Stimulated activated CD4-positive, alpha-beta T cell treated with anti-CD3 and anti-CD28 coated beads, Interleukin-2, amount 100 ng/mL, for 48 hours (primary cell): Measurements from ENCODE around the gene MT1M.

Experiments used
- DNase-seq, 2 donors: peaks; one replicate each; pipeline ENCODE4 v3.0.0-alpha.2; 2020

Gene MT1M

DNA sequence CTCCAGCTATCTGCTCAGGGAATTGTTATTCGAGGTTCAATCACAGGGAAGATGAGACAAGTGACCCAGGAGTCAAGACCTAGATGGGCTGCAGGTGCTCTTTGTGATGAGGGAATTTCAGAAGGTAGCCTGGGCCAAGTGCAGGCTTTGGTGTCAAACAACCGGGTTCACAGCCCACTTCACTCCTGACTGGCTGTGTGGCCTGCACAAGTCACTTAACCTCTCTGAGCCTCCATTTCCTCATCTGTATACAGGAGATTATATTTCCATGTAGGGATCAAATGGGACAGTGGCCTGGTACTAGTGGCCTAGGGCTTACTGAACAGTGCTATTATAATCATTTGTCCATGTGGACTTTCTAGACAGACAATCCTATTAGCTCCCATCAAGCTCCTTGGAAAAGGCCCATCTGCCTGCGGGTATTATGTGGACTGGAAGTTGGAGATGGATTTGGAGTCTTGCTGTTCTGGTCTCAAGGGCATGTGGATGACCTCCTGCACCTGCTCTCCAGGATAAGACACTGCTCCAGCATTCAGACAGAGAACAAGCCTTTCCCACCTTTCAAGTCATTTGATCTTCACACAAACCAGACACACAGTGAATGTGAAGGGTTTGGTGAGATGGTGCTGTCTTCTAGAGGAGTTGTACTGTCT lies 46.7 kb downstream of the MT1M start:
- DNase-seq, result no peak

DNA sequence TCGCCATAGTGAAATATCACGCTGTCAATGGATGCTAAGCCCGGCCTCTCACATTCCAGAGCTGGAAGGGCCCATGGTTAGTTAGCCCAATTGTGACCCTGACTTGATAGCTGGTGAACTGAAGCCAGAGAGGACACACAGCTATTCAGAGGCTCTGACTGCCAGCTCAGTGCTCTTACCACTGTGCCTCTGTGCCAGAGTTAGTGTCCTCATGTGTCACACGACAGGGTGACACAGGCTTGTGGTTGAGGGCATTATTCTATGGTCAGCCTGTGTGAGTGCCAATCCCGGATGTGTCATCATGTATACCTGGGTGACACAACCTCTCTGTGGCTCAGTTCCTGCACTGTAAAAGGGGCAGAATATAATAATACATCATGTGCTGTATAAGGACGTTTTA lies 47.4 kb downstream of the MT1M start:
- no peak for DNase-seq

DNA sequence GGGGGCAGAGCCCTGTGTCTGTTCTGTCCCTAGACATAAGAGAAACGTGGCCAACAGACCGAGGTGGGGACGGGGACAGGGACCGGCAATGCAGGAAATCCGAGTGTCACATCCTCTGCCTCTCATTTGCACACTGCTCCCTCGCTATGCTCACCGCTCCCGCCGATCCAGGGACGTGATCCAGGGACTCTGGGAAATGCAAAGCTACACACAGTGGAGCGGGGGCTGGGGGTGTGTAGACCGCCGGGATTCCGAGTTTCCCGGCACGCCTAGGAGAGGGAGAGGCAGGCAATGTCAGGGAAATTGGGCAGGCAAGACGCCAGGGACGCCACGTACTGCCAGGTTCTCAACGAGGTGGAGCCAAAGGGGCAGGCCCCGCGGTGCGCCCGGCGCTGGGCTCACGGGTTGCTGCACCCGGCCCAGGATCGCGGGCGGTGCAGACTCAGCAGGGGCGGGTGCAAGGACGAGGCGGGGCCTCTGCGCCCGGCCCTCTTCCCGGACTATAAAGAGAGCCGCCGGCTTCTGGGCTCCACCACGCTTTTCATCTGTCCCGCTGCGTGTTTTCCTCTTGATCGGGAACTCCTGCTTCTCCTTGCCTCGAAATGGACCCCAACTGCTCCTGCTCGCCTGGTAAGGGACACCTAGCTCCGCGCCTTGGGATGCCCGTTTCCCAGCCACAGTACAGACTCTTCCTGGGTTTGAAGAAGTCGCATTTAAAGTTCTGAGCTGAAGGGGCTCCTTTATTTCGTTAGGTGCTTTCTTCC lies 49.7 kb downstream of the MT1M start, which contains the start of gene MT1X:
MT1X (plus strand) TSS at position 532 of the 764 bp plus-strand sequence; CDS start at position 603, 71 bp downstream.
- peak; percentile 84 to 87 for DNase-seq

DNA sequence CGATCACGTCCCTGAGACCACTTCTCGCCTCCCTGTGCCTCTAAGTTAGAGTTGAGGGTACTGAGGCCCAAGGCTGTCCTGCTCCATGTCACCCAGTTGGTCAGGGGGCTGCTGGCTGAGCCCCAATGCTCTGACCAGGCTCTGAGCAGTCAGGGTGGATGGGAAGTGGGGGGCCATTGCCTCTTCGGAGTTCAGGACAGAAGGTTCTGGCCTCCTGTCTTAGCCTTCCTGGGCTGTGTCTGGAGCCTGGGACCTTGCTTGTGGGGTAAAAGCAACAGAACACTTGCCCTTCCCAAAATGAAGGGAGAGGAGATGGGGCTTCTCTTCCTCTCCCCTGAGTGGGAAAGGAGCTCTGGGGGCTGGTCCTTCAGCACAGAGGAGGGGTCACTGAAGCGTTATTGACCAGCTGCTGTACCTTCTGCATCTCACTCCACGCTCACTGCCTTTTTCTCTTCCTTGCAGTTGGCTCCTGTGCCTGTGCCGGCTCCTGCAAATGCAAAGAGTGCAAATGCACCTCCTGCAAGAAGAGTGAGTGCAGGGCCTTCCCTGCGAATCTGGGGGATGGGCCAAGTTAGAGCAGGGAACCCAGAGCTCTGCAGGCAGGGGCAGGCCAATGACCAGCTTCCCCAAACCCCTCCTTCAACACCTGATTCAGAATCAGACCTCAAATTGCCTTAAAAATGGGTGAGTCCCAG lies 50.4 kb downstream of the MT1M start:
- DNase-seq, result no peak
